ENCODE data around the gene WNK3.

Gene WNK3

DNA sequence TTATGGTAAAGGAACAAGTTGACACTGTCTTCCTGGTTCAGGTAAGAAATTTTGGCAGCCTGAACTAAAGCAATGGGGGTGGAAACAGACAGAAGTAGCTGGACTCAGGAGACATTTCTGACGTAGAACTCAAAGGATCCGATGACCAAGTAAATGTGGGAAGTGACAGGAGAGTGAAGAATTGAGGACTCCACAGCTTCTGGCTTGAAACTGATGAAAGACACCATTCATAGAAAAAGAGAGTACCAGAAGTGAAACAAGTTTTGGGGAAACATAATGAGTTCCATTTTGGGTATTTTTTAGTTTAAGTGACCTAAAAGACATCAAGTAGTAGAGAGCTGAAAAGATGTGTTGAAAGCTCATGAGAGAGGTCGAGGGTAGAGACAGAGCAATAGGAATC is 180.5 kb downstream of the WNK3 start:
- DNase-seq (ENCODE audit: low read depth in 1 of 2, low spot score in 1 of 2): no peak
- TF ChIP-seq, protein P1, sequence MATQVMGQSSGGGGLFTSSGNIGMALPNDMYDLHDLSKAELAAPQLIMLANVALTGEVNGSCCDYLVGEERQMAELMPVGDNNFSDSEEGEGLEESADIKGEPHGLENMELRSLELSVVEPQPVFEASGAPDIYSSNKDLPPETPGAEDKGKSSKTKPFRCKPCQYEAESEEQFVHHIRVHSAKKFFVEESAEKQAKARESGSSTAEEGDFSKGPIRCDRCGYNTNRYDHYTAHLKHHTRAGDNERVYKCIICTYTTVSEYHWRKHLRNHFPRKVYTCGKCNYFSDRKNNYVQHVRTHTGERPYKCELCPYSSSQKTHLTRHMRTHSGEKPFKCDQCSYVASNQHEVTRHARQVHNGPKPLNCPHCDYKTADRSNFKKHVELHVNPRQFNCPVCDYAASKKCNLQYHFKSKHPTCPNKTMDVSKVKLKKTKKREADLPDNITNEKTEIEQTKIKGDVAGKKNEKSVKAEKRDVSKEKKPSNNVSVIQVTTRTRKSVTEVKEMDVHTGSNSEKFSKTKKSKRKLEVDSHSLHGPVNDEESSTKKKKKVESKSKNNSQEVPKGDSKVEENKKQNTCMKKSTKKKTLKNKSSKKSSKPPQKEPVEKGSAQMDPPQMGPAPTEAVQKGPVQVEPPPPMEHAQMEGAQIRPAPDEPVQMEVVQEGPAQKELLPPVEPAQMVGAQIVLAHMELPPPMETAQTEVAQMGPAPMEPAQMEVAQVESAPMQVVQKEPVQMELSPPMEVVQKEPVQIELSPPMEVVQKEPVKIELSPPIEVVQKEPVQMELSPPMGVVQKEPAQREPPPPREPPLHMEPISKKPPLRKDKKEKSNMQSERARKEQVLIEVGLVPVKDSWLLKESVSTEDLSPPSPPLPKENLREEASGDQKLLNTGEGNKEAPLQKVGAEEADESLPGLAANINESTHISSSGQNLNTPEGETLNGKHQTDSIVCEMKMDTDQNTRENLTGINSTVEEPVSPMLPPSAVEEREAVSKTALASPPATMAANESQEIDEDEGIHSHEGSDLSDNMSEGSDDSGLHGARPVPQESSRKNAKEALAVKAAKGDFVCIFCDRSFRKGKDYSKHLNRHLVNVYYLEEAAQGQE (IDR thresholded peaks at IDR 0.05; ENCODE audit: insufficient replicate concordance, low read depth): no peak
- no peak for TF ChIP-seq SPI1 (IDR thresholded peaks at IDR 0.05; ENCODE audit: borderline replicate concordance, low read depth)
- no peak for TF ChIP-seq POLR2AphosphoS5 (IDR thresholded peaks at IDR 0.05; ENCODE audit: low read depth)
- TF ChIP-seq, protein P2, sequence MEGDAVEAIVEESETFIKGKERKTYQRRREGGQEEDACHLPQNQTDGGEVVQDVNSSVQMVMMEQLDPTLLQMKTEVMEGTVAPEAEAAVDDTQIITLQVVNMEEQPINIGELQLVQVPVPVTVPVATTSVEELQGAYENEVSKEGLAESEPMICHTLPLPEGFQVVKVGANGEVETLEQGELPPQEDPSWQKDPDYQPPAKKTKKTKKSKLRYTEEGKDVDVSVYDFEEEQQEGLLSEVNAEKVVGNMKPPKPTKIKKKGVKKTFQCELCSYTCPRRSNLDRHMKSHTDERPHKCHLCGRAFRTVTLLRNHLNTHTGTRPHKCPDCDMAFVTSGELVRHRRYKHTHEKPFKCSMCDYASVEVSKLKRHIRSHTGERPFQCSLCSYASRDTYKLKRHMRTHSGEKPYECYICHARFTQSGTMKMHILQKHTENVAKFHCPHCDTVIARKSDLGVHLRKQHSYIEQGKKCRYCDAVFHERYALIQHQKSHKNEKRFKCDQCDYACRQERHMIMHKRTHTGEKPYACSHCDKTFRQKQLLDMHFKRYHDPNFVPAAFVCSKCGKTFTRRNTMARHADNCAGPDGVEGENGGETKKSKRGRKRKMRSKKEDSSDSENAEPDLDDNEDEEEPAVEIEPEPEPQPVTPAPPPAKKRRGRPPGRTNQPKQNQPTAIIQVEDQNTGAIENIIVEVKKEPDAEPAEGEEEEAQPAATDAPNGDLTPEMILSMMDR (IDR thresholded peaks at IDR 0.05; ENCODE audit: insufficient read depth, low read length): no peak
- TF ChIP-seq GABPA (IDR thresholded peaks at IDR 0.05; ENCODE audit: low read depth): no peak
- Histone ChIP-seq H3K4me3 (replicated peaks; ENCODE audit: insufficient read depth, low read length) (no peak overlapping the region), H3K27me3 (ENCODE audit: insufficient read depth, poor library complexity, severe bottlenecking) (no peaks in the 10 kb centered on the region), H3K27ac (replicated peaks) (no peak overlapping the region)

DNA sequence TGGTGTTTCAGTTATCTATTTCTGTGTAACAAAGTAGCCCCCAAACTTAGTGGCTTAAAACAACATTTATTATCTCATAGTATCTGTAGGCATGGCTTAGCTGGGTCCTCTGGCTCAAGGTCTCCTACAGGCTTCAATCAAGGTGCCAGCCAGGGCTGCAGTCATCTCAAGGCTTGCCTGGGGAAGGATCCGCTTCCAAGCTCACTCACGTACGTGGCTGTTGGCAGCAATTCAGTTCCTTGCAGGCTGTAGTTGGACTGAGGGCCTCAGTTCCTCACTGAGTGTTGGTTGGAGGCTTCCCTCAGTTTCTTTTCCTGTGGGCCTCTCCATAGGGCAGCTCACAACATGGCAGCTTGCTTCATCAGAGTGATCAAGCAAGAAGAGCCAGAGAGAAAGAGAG is 184.1 kb downstream of the WNK3 start:
- Histone ChIP-seq H3K27me3 (ENCODE audit: insufficient read depth, poor library complexity, severe bottlenecking) (no peaks in the 10 kb centered on the region), H3K4me3 (replicated peaks; ENCODE audit: insufficient read depth, low read length) (no peak overlapping the region), H3K27ac (replicated peaks) (no peak overlapping the region)
- TF ChIP-seq, protein P1 (IDR thresholded peaks at IDR 0.05; ENCODE audit: insufficient replicate concordance, low read depth): no peak
- no peak for TF ChIP-seq POLR2AphosphoS5 (IDR thresholded peaks at IDR 0.05; ENCODE audit: low read depth)
- TF ChIP-seq GABPA (IDR thresholded peaks at IDR 0.05; ENCODE audit: low read depth): no peak
- TF ChIP-seq, protein P2 (IDR thresholded peaks at IDR 0.05; ENCODE audit: insufficient read depth, low read length): no peak
- no peak for TF ChIP-seq SPI1 (IDR thresholded peaks at IDR 0.05; ENCODE audit: borderline replicate concordance, low read depth)
- DNase-seq (ENCODE audit: low read depth in 1 of 2, low spot score in 1 of 2): no peak

DNA sequence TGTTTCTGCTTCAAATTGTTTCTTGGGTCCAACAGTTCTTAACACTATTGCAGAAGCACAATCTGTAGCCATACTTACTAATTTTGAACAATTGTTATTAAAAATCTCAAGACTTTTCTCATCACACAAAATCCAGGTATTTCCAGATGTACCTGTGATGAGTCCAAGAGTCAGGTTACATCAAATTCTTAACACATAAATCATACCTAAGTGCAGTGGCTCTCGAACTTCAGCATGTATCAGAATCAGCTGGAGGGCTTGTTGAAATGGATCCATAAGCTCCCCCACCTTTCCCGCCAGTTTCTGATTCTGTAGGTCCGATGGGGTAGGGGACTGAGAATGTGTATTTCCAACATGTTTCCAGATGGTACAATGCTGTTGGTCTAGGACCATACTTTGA is 185.4 kb downstream of the WNK3 start:
- Histone ChIP-seq H3K4me3 (replicated peaks; ENCODE audit: insufficient read depth, low read length) (no peak overlapping the region), H3K27ac (replicated peaks) (no peak overlapping the region), H3K27me3 (ENCODE audit: insufficient read depth, poor library complexity, severe bottlenecking) (no peaks in the 10 kb centered on the region)
- no peak for TF ChIP-seq SPI1 (IDR thresholded peaks at IDR 0.05; ENCODE audit: borderline replicate concordance, low read depth)
- no peak for TF ChIP-seq POLR2AphosphoS5 (IDR thresholded peaks at IDR 0.05; ENCODE audit: low read depth)
- no peak for DNase-seq (ENCODE audit: low read depth in 1 of 2, low spot score in 1 of 2)

DNA sequence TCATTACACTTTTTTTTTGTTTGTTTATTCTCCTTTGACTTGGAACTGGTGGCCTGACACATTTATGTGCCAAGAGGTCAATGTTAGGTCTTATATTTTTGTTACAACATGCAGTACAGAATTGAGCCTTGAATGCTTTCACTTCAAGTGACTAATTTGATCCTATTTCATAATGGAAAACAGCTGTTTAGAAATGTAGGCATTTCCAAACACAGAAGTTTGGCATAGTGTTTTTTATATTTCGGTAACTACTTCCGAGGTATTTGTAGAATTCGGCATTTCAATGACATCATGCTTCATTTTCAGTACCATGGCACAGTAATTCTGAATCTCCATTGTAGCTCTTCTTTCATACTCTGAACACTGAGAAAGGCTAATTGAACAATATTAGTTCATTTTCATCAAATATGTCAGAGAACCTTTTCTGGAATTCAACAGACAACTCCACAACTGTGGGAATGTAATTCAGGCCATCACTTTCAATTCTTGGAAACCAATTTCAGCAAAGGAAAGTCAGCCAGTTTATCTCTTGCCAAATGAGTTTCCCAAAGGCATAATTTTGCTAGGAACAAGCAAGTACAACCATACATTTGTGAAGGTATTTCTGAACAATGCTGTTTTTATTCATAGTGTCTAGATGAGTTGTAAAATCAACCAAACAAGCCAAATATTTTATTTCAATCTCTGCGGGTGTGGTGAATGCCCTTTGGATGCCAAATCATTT is 186.2 kb downstream of the WNK3 start:
- Histone ChIP-seq H3K27ac (replicated peaks) (no peak overlapping the region), H3K27me3 (ENCODE audit: insufficient read depth, poor library complexity, severe bottlenecking) (no peaks in the 10 kb centered on the region), H3K4me3 (replicated peaks; ENCODE audit: insufficient read depth, low read length) (no peak overlapping the region)
- no peak for TF ChIP-seq GABPA (IDR thresholded peaks at IDR 0.05; ENCODE audit: low read depth)
- TF ChIP-seq SPI1 (IDR thresholded peaks at IDR 0.05; ENCODE audit: borderline replicate concordance, low read depth): no peak
- TF ChIP-seq, protein P2 (IDR thresholded peaks at IDR 0.05; ENCODE audit: insufficient read depth, low read length): no peak
- TF ChIP-seq, protein P1 (IDR thresholded peaks at IDR 0.05; ENCODE audit: insufficient replicate concordance, low read depth): no peak
- TF ChIP-seq POLR2AphosphoS5 (IDR thresholded peaks at IDR 0.05; ENCODE audit: low read depth): no peak
- DNase-seq (ENCODE audit: low read depth in 1 of 2, low spot score in 1 of 2): no peak
